OCI-LY7 (cell line): ENCODE data around the gene PWWP2B. TPM values are rescaled to one million over a fixed set of nuclear protein-coding genes. Genes with fewer than 3 reads are reported as not detected.

Source experiments
- BruUV-seq: library from RNA; stranded (reverse); fragments of 400-500 nt; replicated peaks from 2 replicates; lab custom pipeline; 2021; lab: Mats Ljungman, UMichigan
- CTCF ChIA-PET: fragments of 300-600 bp; sonication (Branson Sonifier 250); formaldehyde crosslinking; loops from one replicate; lab custom pipeline; 2022; ENCODE audit warnings: antibody characterized with exemption; ENCODE audit not compliant: unreplicated experiment; lab: Charles Lee
- POLR2A ChIA-PET: fragments of 300-600 bp; sonication (Branson Sonifier 250); formaldehyde crosslinking; loops from one replicate; lab custom pipeline; 2022; ENCODE audit warnings: antibody characterized with exemption; lab: Charles Lee
- DNase-seq: peaks from one replicate; pipeline ENCODE4 v3.0.0-alpha.2; 2015; ENCODE audit warnings: low spot score
- H2AFZ ChIP-seq: fragments of 200-600 bp; sonication (generic), shearing (Covaris generic); 2 replicates; pipeline ENCODE4 v1.6.1; 2014; ENCODE audit warnings: mild to moderate bottlenecking, antibody characterized with exemption, low read length, moderate library complexity
- H3K27ac ChIP-seq: fragments of 200-600 bp; sonication (generic); 2 replicates; pipeline ENCODE4 v1.5.1; 2014; ENCODE audit warnings: mixed run types, low read depth, mild to moderate bottlenecking, moderate library complexity, low read length, inconsistent platforms; ENCODE audit not compliant: poor library complexity, severe bottlenecking
- H3K36me3 ChIP-seq: fragments of 200-600 bp; sonication (generic); 2 replicates; pipeline ENCODE4 v1.6.1; 2014; ENCODE audit warnings: mild to moderate bottlenecking, antibody characterized with exemption, low read length, moderate library complexity, mixed read lengths; ENCODE audit not compliant: insufficient read depth
- H3K4me1 ChIP-seq: fragments of 200-600 bp; sonication (generic); 2 replicates; pipeline ENCODE4 v1.5.1; 2014; ENCODE audit warnings: mild to moderate bottlenecking, low read length; ENCODE audit not compliant: insufficient read depth, poor library complexity, severe bottlenecking
- H3K4me2 ChIP-seq: fragments of 200-600 bp; sonication (generic); 2 replicates; pipeline ENCODE4 v1.6.1; 2014; ENCODE audit warnings: mild to moderate bottlenecking, low read length
- H3K4me3 ChIP-seq: fragments of 200-600 bp; sonication (generic); 2 replicates; pipeline ENCODE4 v1.5.1; 2014; ENCODE audit warnings: mild to moderate bottlenecking, low read depth, low read length; ENCODE audit not compliant: poor library complexity, severe bottlenecking
- H3K79me2 ChIP-seq: fragments of 200-600 bp; sonication (generic); 2 replicates; pipeline ENCODE4 v1.6.1; 2016; ENCODE audit warnings: low read depth, mild to moderate bottlenecking, low read length, moderate library complexity, mixed read lengths; ENCODE audit not compliant: insufficient read depth
- H3K9me2 ChIP-seq: fragments of 200-600 bp; sonication (generic); 2 replicates; pipeline ENCODE4 v1.6.1; 2016; ENCODE audit warnings: mild to moderate bottlenecking, low read length, mixed read lengths; ENCODE audit not compliant: insufficient read depth
- H3K9me3 ChIP-seq: fragments of 200-600 bp; sonication (generic); 2 replicates; pipeline ENCODE4 v1.6.1; 2014; ENCODE audit warnings: mild to moderate bottlenecking, mixed run types, low read length, mixed read lengths
- H4K20me1 ChIP-seq: fragments of 200-600 bp; sonication (generic); 2 replicates; pipeline ENCODE4 v1.6.1; 2014; ENCODE audit warnings: mild to moderate bottlenecking, antibody characterized with exemption, low read length, moderate library complexity, mixed read lengths; ENCODE audit not compliant: insufficient read depth
- EZH2phosphoT487 ChIP-seq: fragments of 200-600 bp; sonication (generic); IDR thresholded peaks from 2 replicates; pipeline ENCODE4 v1.6.1; 2018; ENCODE audit warnings: low read depth, borderline replicate concordance, mild to moderate bottlenecking, mixed run types, antibody characterized with exemption, low read length, moderate library complexity, mixed read lengths
- intact Hi-C: fragments of 100-400 bp; cut with micrococcal nuclease; formaldehyde crosslinking; loops from one replicate; pipeline ENCODE4 v1.10.0; 2022; ENCODE audit not compliant: unreplicated experiment
- total RNA-seq, 2 experiments: library from RNA; depleted of rRNA in 1 of 2; stranded (reverse); fragments of >200 nt in 1 of 2; shearing (Covaris generic) in 1 of 2; gene quantifications; 2 replicates each; pipeline ENCODE4 v1.2.3, GENCODE V29; 2014 to 2022
- TF ChIP-seq, protein P1 (sequence below): fragments of 200-600 bp; sonication (generic); conservative IDR thresholded peaks from 2 replicates; pipeline ENCODE4 v1.5.1; 2014; ENCODE audit warnings: mild to moderate bottlenecking, antibody characterized with exemption, low read length, moderate library complexity, mixed read lengths

Gene PWWP2B
- total RNA-seq, 2 experiments from 2014 or later, result 5.9 to 10.6 TPM

GRCh38 chr10:132441818-132442524 lies 45.0 kb downstream of the PWWP2B start:
- Histone ChIP-seq H3K9me2 (no peaks in the 10 kb centered on the region), H3K4me3 (no peak overlapping the region), H2AFZ (no peak overlapping the region), H4K20me1 (no peaks in the 10 kb centered on the region), H3K4me1 (peaks cover 31% of the 10 kb centered on the region), H3K9me3 (no peaks in the 10 kb centered on the region), H3K27ac (no peak overlapping the region), H3K36me3 (no peaks in the 10 kb centered on the region), H3K4me2 (no peak overlapping the region), H3K79me2 (no peaks in the 10 kb centered on the region)
- no TSS peak for BruUV-seq
- no peak for TF ChIP-seq EZH2phosphoT487
- TF ChIP-seq, protein P1, sequence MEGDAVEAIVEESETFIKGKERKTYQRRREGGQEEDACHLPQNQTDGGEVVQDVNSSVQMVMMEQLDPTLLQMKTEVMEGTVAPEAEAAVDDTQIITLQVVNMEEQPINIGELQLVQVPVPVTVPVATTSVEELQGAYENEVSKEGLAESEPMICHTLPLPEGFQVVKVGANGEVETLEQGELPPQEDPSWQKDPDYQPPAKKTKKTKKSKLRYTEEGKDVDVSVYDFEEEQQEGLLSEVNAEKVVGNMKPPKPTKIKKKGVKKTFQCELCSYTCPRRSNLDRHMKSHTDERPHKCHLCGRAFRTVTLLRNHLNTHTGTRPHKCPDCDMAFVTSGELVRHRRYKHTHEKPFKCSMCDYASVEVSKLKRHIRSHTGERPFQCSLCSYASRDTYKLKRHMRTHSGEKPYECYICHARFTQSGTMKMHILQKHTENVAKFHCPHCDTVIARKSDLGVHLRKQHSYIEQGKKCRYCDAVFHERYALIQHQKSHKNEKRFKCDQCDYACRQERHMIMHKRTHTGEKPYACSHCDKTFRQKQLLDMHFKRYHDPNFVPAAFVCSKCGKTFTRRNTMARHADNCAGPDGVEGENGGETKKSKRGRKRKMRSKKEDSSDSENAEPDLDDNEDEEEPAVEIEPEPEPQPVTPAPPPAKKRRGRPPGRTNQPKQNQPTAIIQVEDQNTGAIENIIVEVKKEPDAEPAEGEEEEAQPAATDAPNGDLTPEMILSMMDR, result no peak
- intact Hi-C loops, result no loop called here
- DNase-seq, result no peak
- ChIA-PET POLR2A (interaction anchor here (0.6 to 1.0 kb wide), 2 partner anchors 11 to 127 kb away, joined by 3 to 7 read pairs; no protein-coding TSS in a partner anchor), CTCF (no interaction called here)

DNA sequence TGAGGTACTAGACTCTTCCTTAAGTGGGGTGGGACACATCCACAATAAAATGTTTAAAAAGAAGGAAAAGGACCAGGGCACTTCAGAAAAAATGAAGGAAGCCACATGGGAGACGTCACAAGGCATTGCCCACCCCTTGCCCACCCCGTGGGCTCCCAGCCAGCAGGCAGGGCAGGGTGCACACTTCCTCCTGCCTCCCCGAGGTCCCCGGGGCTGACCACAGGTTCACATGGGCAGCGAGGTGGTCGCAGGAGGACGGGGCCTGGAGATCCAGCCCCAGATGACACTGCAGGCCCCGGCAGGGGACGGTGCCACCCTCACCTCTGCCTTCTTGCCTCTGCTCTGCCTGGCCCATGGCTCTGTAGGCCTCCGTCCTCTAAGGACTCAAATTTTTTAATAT lies 45.6 kb downstream of the PWWP2B start:
- CTCF ChIA-PET, result interaction anchor here (1.1 kb wide), 1 partner anchor 18 kb away, joined by 4 read pairs; no protein-coding TSS in a partner anchor
- DNase-seq, result no peak
- no peak for TF ChIP-seq EZH2phosphoT487
- TF ChIP-seq, protein P1, result no peak
- POLR2A ChIA-PET, result no interaction called here
- no peak overlapping the region for H3K27ac ChIP-seq
- H4K20me1 ChIP-seq, result no peaks in the 10 kb centered on the region
- BruUV-seq, result no TSS peak
- no peak overlapping the region for H3K4me3 ChIP-seq
- H3K79me2 ChIP-seq, result no peaks in the 10 kb centered on the region
- H3K4me1 ChIP-seq, result peaks cover 38% of the 10 kb centered on the region
- no peaks in the 10 kb centered on the region for H3K36me3 ChIP-seq
- H3K9me2 ChIP-seq, result no peaks in the 10 kb centered on the region
- intact Hi-C loops, result no loop called here
- no peak overlapping the region for H3K4me2 ChIP-seq
- H3K9me3 ChIP-seq, result no peaks in the 10 kb centered on the region
- H2AFZ ChIP-seq, result no peak overlapping the region

DNA sequence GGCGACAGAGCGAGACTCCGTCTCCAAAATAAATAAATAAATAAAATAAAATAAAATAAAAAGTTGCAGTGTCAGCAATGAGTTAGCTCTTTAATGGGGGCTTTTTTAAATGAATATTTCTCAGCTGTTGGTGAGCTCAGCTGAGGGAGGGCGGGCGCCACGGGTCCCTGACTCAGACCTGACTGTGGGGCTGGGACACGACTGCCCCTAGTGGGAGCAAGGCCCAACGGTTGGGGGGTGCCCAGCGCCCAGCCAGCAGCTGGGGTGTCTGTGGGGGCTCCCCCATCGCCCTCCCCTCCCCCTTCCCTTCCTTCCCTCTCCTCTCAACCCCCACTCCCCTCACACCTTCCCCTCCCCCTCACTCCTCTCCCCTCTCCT lies 46.6 kb downstream of the PWWP2B start:
- CTCF ChIA-PET, result interaction anchor here (1.1 kb wide), 1 partner anchor 19 kb away, joined by 4 read pairs; no protein-coding TSS in a partner anchor

More for the DNA sequence above, 46.6 kb downstream of the PWWP2B start:
- intact Hi-C loops, result no loop called here
- Histone ChIP-seq H3K4me2 (peak overlapping the region; percentile 31; the same call in 1 of the 2 replicates), H3K9me3 (no peaks in the 10 kb centered on the region), H4K20me1 (no peaks in the 10 kb centered on the region), H3K9me2 (no peaks in the 10 kb centered on the region), H3K4me1 (peaks cover 45% of the 10 kb centered on the region), H3K4me3 (no peak overlapping the region), H2AFZ (no peak overlapping the region; the same call in 1 of the 2 replicates), H3K27ac (peak overlapping the region; percentile 69), H3K36me3 (no peaks in the 10 kb centered on the region), H3K79me2 (no peaks in the 10 kb centered on the region)
- TF ChIP-seq EZH2phosphoT487, result no peak
- TF ChIP-seq, protein P1, result peak; percentile 72
- DNase-seq, result peak; percentile 70
- BruUV-seq, result no TSS peak
- POLR2A ChIA-PET, result interaction anchor here (1.0 kb wide), 2 partner anchors 19 to 22 kb away, joined by 3 read pairs; no protein-coding TSS in a partner anchor
